Retina (tissue), 1 donor: ENCODE results near the gene CEP295NL.
A peak's percentile ranks its signal among the peaks of the same experiment; 100 is the strongest.
"Not testable (repeated sequence)": the region's sequence is repeated elsewhere in the genome, so short reads cannot be mapped to it uniquely, and the experiment has no call there.

Source experiments
- DNase-seq: peaks from one replicate; pipeline ENCODE4 v3.0.0-alpha.2; 2016

CEP295NL gene

GRCh38 chr17:78925662-78926555, 22.9 kb upstream of the CEP295NL start:
- DNase-seq: peak; percentile 60

DNA sequence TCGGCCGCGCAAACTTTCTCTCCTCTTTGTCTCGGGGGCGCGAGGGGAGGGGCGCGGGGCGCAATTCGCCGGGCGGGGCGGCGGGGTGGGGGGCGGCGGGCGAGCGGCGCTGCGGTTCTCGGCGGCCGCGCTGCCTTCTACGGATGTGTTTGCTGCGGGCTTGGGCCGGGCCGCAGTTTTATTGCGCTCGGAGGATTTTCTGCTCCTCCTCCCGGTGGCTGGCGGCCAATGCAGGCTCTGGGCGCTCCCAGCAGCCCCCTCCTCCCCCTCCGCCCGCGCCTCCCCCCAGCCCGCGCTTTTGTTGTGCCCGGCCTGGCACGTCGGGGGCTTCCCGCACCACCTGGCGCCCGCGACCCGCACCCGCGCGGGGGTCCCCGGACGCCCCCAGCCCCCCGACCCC, 22.2 kb upstream of the CEP295NL start, which contains the start of gene TIMP2:
TIMP2 (minus strand) TSS at position 154 of the 400 bp plus-strand sequence. CDS start 299 bp downstream, outside the sequence.
- peak; percentile 76 for DNase-seq

DNA sequence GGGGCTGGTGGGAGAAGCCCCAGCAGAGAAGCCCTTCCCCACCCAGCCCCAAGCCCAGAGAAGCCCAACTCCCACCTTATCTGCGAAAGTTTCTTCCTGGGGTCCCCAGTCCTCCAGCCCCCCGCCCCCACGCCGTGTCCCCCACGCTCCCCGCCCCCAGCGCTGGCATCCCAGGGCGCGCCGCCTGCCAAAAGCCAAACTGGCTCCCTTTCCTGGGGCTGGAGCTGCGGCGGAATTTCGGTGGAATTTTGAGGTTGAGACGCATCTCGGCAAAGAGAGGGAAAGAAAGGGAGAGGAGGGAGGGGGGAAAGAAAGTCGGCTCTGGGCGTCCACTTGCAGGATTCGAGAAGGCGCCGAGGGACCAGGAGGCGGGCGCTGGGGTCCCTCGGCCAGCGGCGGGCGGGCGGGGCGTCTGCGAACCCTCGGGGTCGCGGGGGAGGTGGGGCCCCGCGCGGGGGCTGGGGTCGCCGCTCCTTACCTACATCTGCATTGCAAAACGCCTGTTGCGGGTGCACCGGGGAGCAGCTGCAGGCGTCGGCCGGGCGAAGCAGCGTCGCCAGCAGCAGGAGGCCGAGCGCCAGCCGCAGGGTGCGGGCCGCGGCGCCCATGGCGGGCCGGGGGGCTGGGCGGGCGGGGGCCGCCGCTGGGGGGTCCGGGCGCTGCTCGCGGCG, 21.6 kb upstream of the CEP295NL start:
- DNase-seq: no peak

GRCh38 chr17:78923660-78924453, 20.9 kb upstream of the CEP295NL start:
- DNase-seq: peak; percentile 43

- no peak for DNase-seq
These were observed 20.0 kb upstream of the CEP295NL start for GRCh38 chr17:78922816-78923498.

- DNase-seq: no peak
These were observed 18.5 kb upstream of the CEP295NL start for GRCh38 chr17:78921437-78921971.

GRCh38 chr17:78920528-78920927, 17.5 kb upstream of the CEP295NL start:
- DNase-seq: no peak

- no peak for DNase-seq
These were observed 17.0 kb upstream of the CEP295NL start for GRCh38 chr17:78919861-78920450.

- no peak for DNase-seq
These were observed 16.0 kb upstream of the CEP295NL start for GRCh38 chr17:78918979-78919378.

- no peak for DNase-seq
These were observed 14.7 kb upstream of the CEP295NL start for GRCh38 chr17:78917451-78918275.

- DNase-seq: no peak
These were observed 13.1 kb upstream of the CEP295NL start for GRCh38 chr17:78915872-78916632.

DNA sequence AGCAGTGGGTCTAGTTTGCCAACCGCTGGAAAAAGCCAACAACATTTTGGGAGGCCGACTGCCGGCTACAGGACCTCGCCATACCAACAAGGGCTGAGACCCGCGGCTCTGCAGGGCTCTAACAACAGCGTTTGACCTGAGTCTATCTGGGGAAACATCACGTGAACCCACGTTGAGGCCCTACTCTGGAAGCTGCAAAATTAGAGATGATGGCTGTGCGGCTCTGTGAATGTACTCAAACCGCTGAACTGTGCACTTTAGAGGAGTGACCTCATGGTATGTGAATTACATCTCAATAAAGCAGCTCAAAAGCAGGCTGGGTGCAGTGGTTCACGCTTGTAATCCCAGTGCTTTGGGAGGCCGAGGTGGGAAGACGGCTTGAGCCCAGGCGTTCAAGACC, 10.1 kb upstream of the CEP295NL start:
- DNase-seq: no peak

DNA sequence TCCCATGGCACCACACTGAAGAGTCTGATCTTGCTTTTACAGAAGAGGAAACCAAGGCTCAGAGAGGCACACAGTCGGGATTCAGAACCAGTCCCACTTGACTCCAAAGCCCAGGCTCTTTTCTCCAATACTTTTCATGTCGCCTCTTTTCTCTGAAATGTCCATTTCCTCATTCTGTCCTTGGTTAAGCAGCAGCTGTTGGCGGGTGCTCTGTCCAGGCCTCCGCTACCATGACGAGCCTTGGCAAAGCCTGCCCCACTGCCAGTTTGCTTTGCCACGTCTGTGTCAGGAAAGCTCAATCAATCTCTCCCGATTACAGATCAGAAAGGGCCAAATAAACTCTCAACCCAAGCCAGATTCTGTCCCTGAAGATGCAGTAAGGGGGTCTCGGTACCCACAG, 9.1 kb upstream of the CEP295NL start:
- no peak for DNase-seq

DNA sequence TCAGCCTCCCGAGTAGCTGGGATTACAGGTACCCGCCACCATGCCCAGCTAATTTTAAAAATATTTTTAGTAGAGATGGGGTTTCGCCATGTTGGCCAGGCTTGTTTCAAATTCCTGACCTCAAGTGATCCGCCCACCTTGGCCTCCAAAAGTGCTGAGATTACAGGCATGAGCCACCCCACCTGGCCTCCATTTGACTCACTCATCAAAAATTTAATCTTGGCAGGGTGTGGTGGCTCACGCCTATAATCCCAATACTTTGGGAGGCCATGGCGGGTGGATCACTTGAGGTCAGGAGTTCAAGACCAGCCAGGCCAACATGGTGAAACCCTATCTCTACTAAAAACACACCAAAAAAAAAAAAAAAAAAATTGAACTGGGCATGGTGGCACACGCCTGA, 8.5 kb upstream of the CEP295NL start:
- not testable (repeated sequence) for DNase-seq

GRCh38 chr17:78910497-78911284, 7.7 kb upstream of the CEP295NL start:
- no peak for DNase-seq

DNA sequence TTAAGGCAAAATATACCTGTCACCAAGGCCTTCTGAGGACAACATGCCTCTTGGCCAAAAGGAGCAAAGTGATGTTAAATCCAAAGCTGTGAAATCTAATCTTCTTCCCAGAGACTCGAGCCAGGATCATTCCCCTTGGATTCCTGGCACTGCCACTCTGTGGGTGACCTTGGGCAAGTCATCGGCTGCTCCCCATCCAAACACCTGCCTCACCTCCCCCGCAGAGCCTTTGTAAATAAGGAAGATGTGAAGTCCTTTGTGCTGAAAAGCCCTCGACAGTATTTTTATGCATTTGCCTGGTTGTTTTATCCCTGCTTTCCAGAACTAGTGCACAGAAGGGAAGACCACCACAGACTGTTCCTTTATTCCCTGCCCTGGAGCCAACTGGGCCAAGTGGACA, 5.4 kb upstream of the CEP295NL start:
- no peak for DNase-seq

DNA sequence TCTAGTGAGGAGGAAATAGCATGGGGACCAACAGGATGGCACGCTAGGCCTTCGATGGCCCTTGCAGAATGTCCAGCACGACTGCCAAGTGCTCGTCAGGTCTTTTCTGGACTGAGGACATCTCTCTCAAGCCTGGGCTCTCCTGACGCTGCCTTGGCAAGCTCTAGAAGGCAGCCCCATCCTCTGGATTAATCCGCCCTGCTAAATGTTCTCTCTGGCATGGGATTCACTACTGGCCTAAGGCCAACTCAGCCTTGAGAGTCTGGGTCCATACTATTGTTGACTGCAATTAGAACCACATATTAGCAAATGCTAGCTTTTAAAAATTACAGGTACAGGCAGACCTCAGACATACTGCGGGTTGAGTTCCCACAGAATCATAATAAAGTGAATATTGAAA, 2.5 kb upstream of the CEP295NL start:
- DNase-seq: no peak

- DNase-seq: no peak
These were observed 2.1 kb upstream of the CEP295NL start for GRCh38 chr17:78905116-78905515.

- no peak for DNase-seq
These were observed 1.4 kb upstream of the CEP295NL start for GRCh38 chr17:78904371-78904770.
